Endodermal cell (in vitro differentiated cells): ENCODE measurements around the gene MYCL. TPM values are rescaled to one million over a fixed set of nuclear protein-coding genes. Genes with fewer than 3 reads are reported as not detected.

Experiments
- DNase-seq: peaks from one replicate; pipeline ENCODE4 v3.0.0-alpha.2; 2017
- H3K27ac ChIP-seq: 2 replicates; pipeline ENCODE4 v1.5.1; 2013; ENCODE audit warnings: mild to moderate bottlenecking, low read depth, low read length, moderate library complexity
- H3K27me3 ChIP-seq: 2 replicates; pipeline ENCODE4 v1.6.1; 2013; ENCODE audit warnings: mild to moderate bottlenecking, low read length, moderate library complexity; ENCODE audit not compliant: insufficient read depth, control insufficient read depth, poor library complexity, severe bottlenecking
- H3K36me3 ChIP-seq: 2 replicates; pipeline ENCODE4 v1.7.0; 2013; ENCODE audit warnings: mild to moderate bottlenecking, low read length, moderate library complexity; ENCODE audit not compliant: control insufficient read depth, insufficient read depth
- H3K4me1 ChIP-seq: one replicate; pipeline ENCODE4 v1.7.0; 2013; ENCODE audit warnings: low read length; ENCODE audit not compliant: control insufficient read depth, insufficient read depth
- H3K4me3 ChIP-seq: 2 replicates; pipeline ENCODE4 v1.5.1; 2013; ENCODE audit warnings: mild to moderate bottlenecking, low read length, moderate library complexity
- H3K9ac ChIP-seq: 2 replicates; pipeline ENCODE4 v1.6.1; 2013; ENCODE audit warnings: mild to moderate bottlenecking, low read length, moderate library complexity; ENCODE audit not compliant: poor library complexity, severe bottlenecking; ENCODE audit errors: extremely low read depth
- H3K9me3 ChIP-seq: 2 replicates; pipeline ENCODE4 v1.6.1; 2013; ENCODE audit warnings: mild to moderate bottlenecking, low read length, moderate library complexity; ENCODE audit not compliant: control insufficient read depth
- H3K27ac Mint-ChIP-seq: 2 replicates; pipeline ENCODE4 v1.8.0; 2020; ENCODE audit warnings: mixed read lengths
- H3K27me3 Mint-ChIP-seq: 2 replicates; pipeline ENCODE4 v1.8.0; 2021; ENCODE audit warnings: mild to moderate bottlenecking, mixed read lengths; ENCODE audit not compliant: insufficient read depth
- H3K36me3 Mint-ChIP-seq: 2 replicates; pipeline ENCODE4 v1.8.0; 2020; ENCODE audit warnings: low read depth, mixed read lengths
- H3K4me1 Mint-ChIP-seq: 2 replicates; pipeline ENCODE4 v1.8.0; 2020; ENCODE audit warnings: mixed read lengths
- H3K4me3 Mint-ChIP-seq: 2 replicates; pipeline ENCODE4 v1.8.0; 2020; ENCODE audit warnings: mild to moderate bottlenecking, moderate library complexity, mixed read lengths
- H3K9me3 Mint-ChIP-seq: 2 replicates; pipeline ENCODE4 v1.8.0; 2020; ENCODE audit warnings: mild to moderate bottlenecking, mixed read lengths
- WGBS, 2 experiments: methylation state at CpG; one replicate each; pipeline versions ENCODE4 v1.1.5 to v1.1.7; 2013; ENCODE audit warnings: missing lambda C conversion rate in 2 of 2, mixed read lengths in 1 of 2; ENCODE audit not compliant: insufficient coverage in 1 of 2, insufficient read length in 1 of 2; 5-methylcytosine and 5-hydroxymethylcytosine counted together
- total RNA-seq, 2 donors: library from RNA; stranded (reverse); fragmentation: NEBNext Ultra II Directional in 1 of 2; extraction: Animal tissue kit (Norgen Biotek cat#: 25700) in 1 of 2; gene quantifications; 2 replicates in 1 of 2; 3 replicates in 1 of 2; pipeline ENCODE4 v1.2.1, GENCODE V29; 2021
- TF ChIP-seq, protein P1 (sequence below): fragments of 200-600 bp; sonication (generic); conservative IDR thresholded peaks from 2 replicates; pipeline ENCODE4 v1.5.0; 2021; ENCODE audit warnings: antibody characterized with exemption, mild to moderate bottlenecking

Gene MYCL
- total RNA-seq, 2 donors from 2014 or later, result 35.0 to 39.5 TPM

GRCh38 chr1:39896909-39897685, 4.6 kb downstream of the MYCL start:
- no peaks in the 10 kb centered on the region for H3K9me3 ChIP-seq
- peaks cover 8% of the 10 kb centered on the region for H3K36me3 ChIP-seq
- H3K4me3 ChIP-seq, result no peak overlapping the region
- peak; percentile 70 for DNase-seq
- no peaks in the 10 kb centered on the region for H3K27me3 ChIP-seq
- H3K27ac Mint-ChIP-seq, result no peak overlapping the region
- H3K9ac ChIP-seq, result no peak overlapping the region
- peaks cover 58% of the 10 kb centered on the region for H3K4me1 Mint-ChIP-seq
- TF ChIP-seq, protein P1, sequence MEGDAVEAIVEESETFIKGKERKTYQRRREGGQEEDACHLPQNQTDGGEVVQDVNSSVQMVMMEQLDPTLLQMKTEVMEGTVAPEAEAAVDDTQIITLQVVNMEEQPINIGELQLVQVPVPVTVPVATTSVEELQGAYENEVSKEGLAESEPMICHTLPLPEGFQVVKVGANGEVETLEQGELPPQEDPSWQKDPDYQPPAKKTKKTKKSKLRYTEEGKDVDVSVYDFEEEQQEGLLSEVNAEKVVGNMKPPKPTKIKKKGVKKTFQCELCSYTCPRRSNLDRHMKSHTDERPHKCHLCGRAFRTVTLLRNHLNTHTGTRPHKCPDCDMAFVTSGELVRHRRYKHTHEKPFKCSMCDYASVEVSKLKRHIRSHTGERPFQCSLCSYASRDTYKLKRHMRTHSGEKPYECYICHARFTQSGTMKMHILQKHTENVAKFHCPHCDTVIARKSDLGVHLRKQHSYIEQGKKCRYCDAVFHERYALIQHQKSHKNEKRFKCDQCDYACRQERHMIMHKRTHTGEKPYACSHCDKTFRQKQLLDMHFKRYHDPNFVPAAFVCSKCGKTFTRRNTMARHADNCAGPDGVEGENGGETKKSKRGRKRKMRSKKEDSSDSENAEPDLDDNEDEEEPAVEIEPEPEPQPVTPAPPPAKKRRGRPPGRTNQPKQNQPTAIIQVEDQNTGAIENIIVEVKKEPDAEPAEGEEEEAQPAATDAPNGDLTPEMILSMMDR, result peak; percentile 26
- H3K4me3 Mint-ChIP-seq, result no peak overlapping the region
- H3K36me3 Mint-ChIP-seq, result peaks cover 16% of the 10 kb centered on the region
- H3K27me3 Mint-ChIP-seq, result peaks cover 6% of the 10 kb centered on the region
- H3K4me1 ChIP-seq, result peaks cover 29% of the 10 kb centered on the region
- no peaks in the 10 kb centered on the region for H3K9me3 Mint-ChIP-seq
- H3K27ac ChIP-seq, result peak overlapping the region; percentile 98
- 88 to 100% methylated on average over 3 to 11 of the region's 11 CpGs for WGBS, 2 experiments

DNA sequence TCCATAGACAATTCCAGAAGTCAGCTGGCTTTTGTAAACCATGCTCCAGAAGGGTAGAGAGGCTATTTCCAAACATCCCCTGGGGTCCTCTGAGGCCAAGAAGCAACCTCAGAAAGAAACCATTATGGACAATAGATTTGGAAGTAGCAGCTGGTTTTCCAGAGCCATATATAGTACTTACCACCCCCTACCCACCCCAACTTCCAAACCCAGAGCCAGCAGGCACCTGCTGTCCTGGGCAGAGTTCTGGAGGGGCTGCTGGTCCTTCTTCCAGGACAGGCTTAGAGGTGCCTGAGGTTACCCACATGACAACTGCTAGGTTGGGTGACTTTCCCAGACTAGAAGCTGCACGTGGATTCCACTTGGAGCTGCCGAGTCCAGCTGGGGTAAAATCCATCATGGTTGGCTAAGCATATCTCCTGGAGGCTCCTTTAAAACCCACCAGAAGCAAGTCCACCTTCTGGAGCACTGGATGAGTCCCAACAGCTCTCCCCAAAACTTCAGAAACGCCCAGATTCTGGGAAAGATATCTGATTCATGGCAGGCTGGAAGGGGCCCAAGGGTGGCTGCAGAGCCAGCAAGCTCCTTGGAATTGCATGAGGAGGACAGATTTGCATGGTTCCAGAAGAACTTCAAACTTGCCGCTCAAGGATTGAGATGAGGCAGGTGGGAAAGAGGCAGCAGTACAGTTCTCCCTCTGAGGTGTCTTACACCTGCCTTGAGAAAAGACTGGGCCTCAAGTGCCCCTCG, 5.8 kb downstream of the MYCL start:
- H3K36me3 ChIP-seq, result peaks cover 8% of the 10 kb centered on the region
- H3K4me3 ChIP-seq, result no peak overlapping the region
- WGBS, 2 experiments, result 93 to 96% methylated on average over 4 to 5 of the region's 5 CpGs
- H3K36me3 Mint-ChIP-seq, result peaks cover 16% of the 10 kb centered on the region
- peak overlapping the region; percentile 98 for H3K27ac ChIP-seq
- H3K4me1 ChIP-seq, result peaks cover 34% of the 10 kb centered on the region
- no peaks in the 10 kb centered on the region for H3K27me3 ChIP-seq
- H3K27ac Mint-ChIP-seq, result no peak overlapping the region
- peaks cover 66% of the 10 kb centered on the region for H3K4me1 Mint-ChIP-seq
- TF ChIP-seq, protein P1, result no peak
- no peaks in the 10 kb centered on the region for H3K9me3 ChIP-seq
- no peak for DNase-seq
- H3K27me3 Mint-ChIP-seq, result peaks cover 6% of the 10 kb centered on the region
- H3K9ac ChIP-seq, result no peak overlapping the region
- H3K9me3 Mint-ChIP-seq, result no peaks in the 10 kb centered on the region
- no peak overlapping the region for H3K4me3 Mint-ChIP-seq

DNA sequence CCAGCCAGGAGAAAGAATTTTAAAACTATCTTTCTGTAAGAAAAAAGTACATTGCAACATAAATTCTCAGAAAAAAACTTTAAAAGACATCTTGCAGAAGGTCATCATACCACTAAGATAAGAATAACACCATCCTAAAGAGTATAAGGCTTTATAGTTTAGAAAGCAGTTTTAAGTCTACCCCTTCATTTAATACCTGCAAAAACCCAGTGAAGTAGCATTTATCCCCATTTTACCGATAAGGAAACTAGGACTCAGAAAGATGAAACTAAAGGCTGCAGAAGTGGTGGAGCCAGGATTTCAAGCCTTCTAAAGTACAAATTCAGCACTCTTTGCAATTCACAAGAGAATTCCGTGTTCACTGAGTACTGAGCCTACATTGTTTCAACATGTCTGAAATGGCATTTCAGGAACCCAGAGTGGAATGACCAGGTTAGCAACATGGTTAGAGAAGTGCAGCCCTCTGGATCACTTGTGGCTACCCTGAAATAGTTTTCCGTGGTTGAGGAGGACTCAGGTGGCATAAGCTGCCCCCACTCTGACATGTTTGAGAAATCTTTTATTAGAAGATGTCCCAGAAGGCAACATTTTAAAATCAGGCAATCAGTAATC, 6.7 kb downstream of the MYCL start:
- H3K9me3 Mint-ChIP-seq, result no peaks in the 10 kb centered on the region
- no peak overlapping the region for H3K27ac Mint-ChIP-seq
- peaks cover 34% of the 10 kb centered on the region for H3K4me1 ChIP-seq
- H3K36me3 Mint-ChIP-seq, result peaks cover 16% of the 10 kb centered on the region
- no peak overlapping the region for H3K27ac ChIP-seq
- 94 to 95% methylated on average over 3 of the region's 3 CpGs for WGBS, 2 experiments
- peaks cover 3% of the 10 kb centered on the region for H3K27me3 Mint-ChIP-seq
- no peak overlapping the region for H3K4me3 Mint-ChIP-seq
- H3K4me3 ChIP-seq, result no peak overlapping the region
- no peaks in the 10 kb centered on the region for H3K27me3 ChIP-seq
- peaks cover 8% of the 10 kb centered on the region for H3K36me3 ChIP-seq
- H3K9ac ChIP-seq, result no peak overlapping the region
- DNase-seq, result no peak
- TF ChIP-seq, protein P1, result no peak
- H3K9me3 ChIP-seq, result no peaks in the 10 kb centered on the region
- H3K4me1 Mint-ChIP-seq, result peaks cover 61% of the 10 kb centered on the region
